ENCODE results near the gene TNKS1BP1.
A peak's percentile ranks its signal among the peaks of the same experiment; 100 is the strongest.

TNKS1BP1 gene

DNA sequence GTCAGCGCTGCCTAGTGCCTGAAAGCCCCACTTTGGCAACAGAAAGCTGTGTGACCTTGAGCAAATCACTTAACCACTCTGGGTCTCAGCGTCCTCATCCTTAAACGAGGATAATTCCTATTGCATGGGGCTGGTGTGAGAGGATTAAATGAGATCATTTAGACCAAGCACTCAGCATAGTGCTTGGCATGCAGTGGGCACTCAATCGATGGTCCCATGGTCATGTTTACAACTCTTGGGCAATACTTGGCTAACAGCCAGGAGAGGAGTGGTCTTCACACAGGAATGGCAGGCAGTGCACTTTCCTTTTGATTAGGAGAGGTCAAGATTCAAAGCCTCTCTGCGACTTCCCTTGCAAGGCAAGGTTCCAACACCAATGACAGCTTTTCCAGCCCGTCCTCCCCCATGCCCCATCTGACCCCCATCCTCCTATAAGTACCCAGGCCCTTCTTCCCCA lies 14.1 kb downstream of the TNKS1BP1 start:
- DNase-seq = no peak
- H3K36me3 ChIP-seq (ENCODE audit: insufficient read depth, low read length) = peaks cover 38% of the 10 kb centered on the region
- no peaks in the 10 kb centered on the region for H3K9me3 ChIP-seq (ENCODE audit: insufficient read depth, low read length, severe bottlenecking)
- H3K4me1 ChIP-seq (ENCODE audit: insufficient read depth, low read length) = peaks cover 17% of the 10 kb centered on the region
- no peaks in the 10 kb centered on the region; the same call in 1 of the 2 replicates for H4K20me1 ChIP-seq (ENCODE audit: insufficient read depth, low read length)
- peak overlapping the region in 1 of 2 experiments; percentile 47; a peak in 1 of 4 replicates for H3K4me3 ChIP-seq (ENCODE audit: low read depth in 1 of 2, low read length in 2 of 2)
- no peak for TF ChIP-seq EZH2 (IDR thresholded peaks at IDR 0.05; ENCODE audit: borderline replicate concordance, low read depth, low read length, severe bottlenecking)
- no peak for TF ChIP-seq CTCF (IDR thresholded peaks at IDR 0.05; ENCODE audit: borderline replicate concordance, extremely low read depth, low read length, poor library complexity, severe bottlenecking)
- no peaks in the 10 kb centered on the region for H3K79me2 ChIP-seq (ENCODE audit: insufficient read depth, low read length)
- H2AFZ ChIP-seq (ENCODE audit: low read depth, low read length) = no peak overlapping the region
- ATAC-seq (ENCODE audit: insufficient read depth, low read depth) = no peak
- peak overlapping the region; percentile 50; the same call in 1 of the 2 replicates for H3K9ac ChIP-seq (ENCODE audit: low read depth, low read length)
- peak overlapping the region; percentile 25 for H3K27ac ChIP-seq (ENCODE audit: low read length)
- no peaks in the 10 kb centered on the region for H3K27me3 ChIP-seq (ENCODE audit: insufficient read depth, low read length, poor library complexity)
- peak overlapping the region; percentile 71 for H3K4me2 ChIP-seq (ENCODE audit: insufficient read depth, low read length)

DNA sequence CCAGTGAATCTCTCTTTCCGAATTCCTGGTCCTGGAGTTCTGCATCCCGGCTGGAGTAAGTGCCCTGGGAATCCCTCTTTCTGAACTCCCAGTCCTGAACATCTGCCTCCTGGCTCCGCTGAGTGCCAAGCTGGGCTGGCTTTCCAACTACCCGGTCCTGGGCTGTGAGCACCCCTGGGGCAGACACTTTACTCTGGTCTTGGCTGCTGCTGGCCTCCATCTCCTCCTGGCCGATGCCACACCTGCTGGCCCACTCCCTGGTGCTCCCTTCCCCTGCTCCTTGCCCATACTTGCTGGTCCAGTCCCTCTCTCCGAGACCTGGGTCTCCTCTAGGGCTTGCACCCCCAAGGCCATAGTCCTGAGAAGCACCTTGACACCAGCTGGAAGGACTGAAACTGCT lies 14.7 kb downstream of the TNKS1BP1 start:
- Histone ChIP-seq H3K4me2 (ENCODE audit: insufficient read depth, low read length) (no peak overlapping the region), H3K4me3 (ENCODE audit: low read depth in 1 of 2, low read length in 2 of 2) (no peak overlapping the region), H3K27me3 (ENCODE audit: insufficient read depth, low read length, poor library complexity) (no peaks in the 10 kb centered on the region), H2AFZ (ENCODE audit: low read depth, low read length) (no peak overlapping the region), H3K4me1 (ENCODE audit: insufficient read depth, low read length) (peaks cover 17% of the 10 kb centered on the region), H3K36me3 (ENCODE audit: insufficient read depth, low read length) (peaks cover 34% of the 10 kb centered on the region), H4K20me1 (ENCODE audit: insufficient read depth, low read length) (no peaks in the 10 kb centered on the region; the same call in 1 of the 2 replicates), H3K9ac (ENCODE audit: low read depth, low read length) (no peak overlapping the region), H3K27ac (ENCODE audit: low read length) (no peak overlapping the region), H3K9me3 (ENCODE audit: insufficient read depth, low read length, severe bottlenecking) (no peaks in the 10 kb centered on the region), H3K79me2 (ENCODE audit: insufficient read depth, low read length) (no peaks in the 10 kb centered on the region)
- no peak for ATAC-seq (ENCODE audit: insufficient read depth, low read depth)
- no peak for DNase-seq
- TF ChIP-seq CTCF (IDR thresholded peaks at IDR 0.05; ENCODE audit: borderline replicate concordance, extremely low read depth, low read length, poor library complexity, severe bottlenecking) (no peak), EZH2 (IDR thresholded peaks at IDR 0.05; ENCODE audit: borderline replicate concordance, low read depth, low read length, severe bottlenecking) (no peak)

GRCh38 chr11:57309106-57310059 lies 15.4 kb downstream of the TNKS1BP1 start:
- TF ChIP-seq CTCF (IDR thresholded peaks at IDR 0.05; ENCODE audit: borderline replicate concordance, extremely low read depth, low read length, poor library complexity, severe bottlenecking) = no peak
- no peak for TF ChIP-seq EZH2 (IDR thresholded peaks at IDR 0.05; ENCODE audit: borderline replicate concordance, low read depth, low read length, severe bottlenecking)
- Histone ChIP-seq H3K4me1 (ENCODE audit: insufficient read depth, low read length) (peaks cover 17% of the 10 kb centered on the region), H2AFZ (ENCODE audit: low read depth, low read length) (no peak overlapping the region), H3K9ac (ENCODE audit: low read depth, low read length) (no peak overlapping the region), H3K4me3 (ENCODE audit: low read depth in 1 of 2, low read length in 2 of 2) (no peak overlapping the region), H3K36me3 (ENCODE audit: insufficient read depth, low read length) (peaks cover 27% of the 10 kb centered on the region), H3K27ac (ENCODE audit: low read length) (no peak overlapping the region), H3K79me2 (ENCODE audit: insufficient read depth, low read length) (no peaks in the 10 kb centered on the region), H3K9me3 (ENCODE audit: insufficient read depth, low read length, severe bottlenecking) (no peaks in the 10 kb centered on the region), H3K4me2 (ENCODE audit: insufficient read depth, low read length) (no peak overlapping the region), H4K20me1 (ENCODE audit: insufficient read depth, low read length) (no peaks in the 10 kb centered on the region; the same call in 1 of the 2 replicates), H3K27me3 (ENCODE audit: insufficient read depth, low read length, poor library complexity) (no peaks in the 10 kb centered on the region)
- ATAC-seq (ENCODE audit: insufficient read depth, low read depth) (no peak), DNase-seq (no peak)

All from DND-41 (cell line).